Activated T-helper 1 cell treated with anti-CD3 and anti-CD28 coated beads, Interleukin-2, amount 50 U/mL, for 16 hours (primary cell): Measurements from ENCODE around the gene CLCN2.

ENCODE experiments used
- DNase-seq, 2 donors: peaks; one replicate each; pipeline ENCODE4 v3.0.0-alpha.2; 2020; ENCODE audit warnings: low read depth in 1 of 2, low spot score in 1 of 2

The CLCN2 gene

DNA sequence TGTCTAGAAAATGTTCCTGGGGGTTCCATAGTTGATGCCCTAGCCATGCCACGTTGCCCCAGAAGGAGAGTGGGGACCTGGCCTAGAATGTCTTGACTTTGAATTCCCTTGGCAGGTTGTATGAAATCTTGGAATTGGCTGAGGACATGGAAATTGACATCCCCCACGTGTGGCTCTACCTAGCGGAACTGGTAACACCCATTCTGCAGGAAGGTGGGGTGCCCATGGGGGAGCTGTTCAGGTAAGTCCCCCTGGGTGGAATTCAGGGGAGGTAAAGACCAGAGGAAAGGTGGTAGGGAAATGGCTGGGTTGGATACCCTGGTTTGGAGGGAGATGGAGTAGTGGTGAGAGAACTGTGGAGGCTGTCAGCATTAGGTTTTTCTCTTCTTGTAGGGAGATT is 32.9 kb downstream of the CLCN2 start:
- no peak for DNase-seq

- no peak for DNase-seq
These were observed 34.2 kb downstream of the CLCN2 start for GRCh38 chr3:184327171-184327570.

GRCh38 chr3:184325715-184326369 is 35.6 kb downstream of the CLCN2 start:
- no peak for DNase-seq

- DNase-seq = no peak
These were observed 36.1 kb downstream of the CLCN2 start for GRCh38 chr3:184325269-184325668.

- DNase-seq = no peak
These were observed 37.7 kb downstream of the CLCN2 start for GRCh38 chr3:184323696-184324095.

DNA sequence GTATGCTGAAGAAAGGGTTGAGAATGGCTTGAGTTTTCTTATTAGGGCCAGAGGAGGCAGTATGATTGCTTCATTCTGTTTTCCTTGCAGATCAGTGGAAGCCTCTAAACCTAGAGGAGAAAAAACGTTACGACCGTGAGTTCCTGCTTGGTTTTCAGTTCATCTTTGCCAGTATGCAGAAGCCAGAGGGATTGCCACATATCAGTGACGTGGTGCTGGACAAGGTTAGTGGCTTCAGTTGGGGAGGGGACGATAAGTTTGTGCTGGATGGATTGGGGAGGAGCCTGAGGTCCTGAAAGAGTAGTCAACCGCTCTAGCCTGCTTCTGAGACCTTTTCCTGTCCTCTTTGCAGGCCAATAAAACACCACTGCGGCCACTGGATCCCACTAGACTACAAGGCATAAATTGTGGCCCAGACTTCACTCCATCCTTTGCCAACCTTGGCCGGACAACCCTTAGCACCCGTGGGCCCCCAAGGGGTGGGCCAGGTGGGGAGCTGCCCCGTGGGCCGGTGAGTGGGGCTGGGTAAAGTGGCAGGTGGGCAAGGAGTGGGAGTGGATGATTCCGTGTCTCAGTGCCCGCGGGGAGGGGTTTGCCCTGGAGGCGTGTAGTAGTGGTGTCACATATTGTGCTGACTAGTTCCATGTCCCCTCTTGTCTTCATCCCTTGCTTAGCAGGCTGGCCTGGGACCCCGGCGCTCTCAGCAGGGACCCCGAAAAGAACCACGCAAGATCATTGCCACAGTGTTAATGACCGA is 38.5 kb downstream of the CLCN2 start:
- no peak for DNase-seq

DNA sequence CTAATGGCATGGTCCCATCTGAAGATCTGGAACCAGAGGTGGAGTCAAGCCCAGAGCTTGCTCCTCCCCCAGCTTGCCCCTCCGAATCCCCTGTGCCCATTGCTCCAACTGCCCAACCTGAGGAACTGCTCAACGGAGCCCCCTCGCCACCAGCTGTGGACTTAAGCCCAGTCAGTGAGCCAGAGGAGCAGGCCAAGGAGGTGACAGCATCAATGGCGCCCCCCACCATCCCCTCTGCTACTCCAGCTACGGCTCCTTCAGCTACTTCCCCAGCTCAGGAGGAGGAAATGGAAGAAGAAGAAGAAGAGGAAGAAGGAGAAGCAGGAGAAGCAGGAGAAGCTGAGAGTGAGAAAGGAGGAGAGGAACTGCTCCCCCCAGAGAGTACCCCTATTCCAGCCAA is 39.7 kb downstream of the CLCN2 start:
- no peak for DNase-seq

GRCh38 chr3:184320104-184320445 is 41.3 kb downstream of the CLCN2 start:
- DNase-seq = no peak

DNA sequence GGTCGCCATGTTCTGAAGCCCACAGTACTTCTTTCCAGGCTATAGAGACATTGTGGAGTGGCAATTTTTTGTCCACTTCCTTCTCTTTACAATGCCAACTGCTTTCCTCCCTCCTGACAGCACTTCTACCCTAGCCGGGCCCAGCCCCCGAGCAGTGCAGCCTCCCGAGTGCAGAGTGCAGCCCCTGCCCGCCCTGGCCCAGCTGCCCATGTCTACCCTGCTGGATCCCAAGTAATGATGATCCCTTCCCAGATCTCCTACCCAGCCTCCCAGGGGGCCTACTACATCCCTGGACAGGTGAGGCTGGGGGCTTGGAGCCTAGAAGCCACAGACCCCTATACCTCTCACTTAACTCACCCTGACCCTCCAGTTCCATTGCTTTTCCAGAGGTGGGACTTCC is 44.2 kb downstream of the CLCN2 start:
- DNase-seq = no peak

DNA sequence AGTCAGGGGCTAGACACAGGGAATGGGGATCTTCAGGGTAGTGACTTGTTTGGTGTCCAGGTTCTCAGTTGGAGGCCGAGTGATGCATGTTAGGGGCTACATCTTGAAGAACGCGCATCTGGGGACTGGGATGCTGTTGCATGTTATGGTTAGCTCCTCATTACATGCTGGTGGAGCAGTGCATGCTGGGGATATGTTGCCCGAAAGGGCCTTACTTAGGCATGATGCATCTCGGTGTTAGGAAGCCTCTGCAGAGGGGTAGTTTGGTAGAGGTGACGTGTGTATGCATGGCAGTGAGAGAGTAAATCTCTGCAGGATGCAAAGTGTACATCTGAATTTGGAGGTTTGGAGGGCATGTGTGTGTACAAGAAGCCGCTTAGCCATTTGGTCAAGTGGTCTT is 44.6 kb downstream of the CLCN2 start:
- DNase-seq = no peak

GRCh38 chr3:184315871-184316661 is 45.3 kb downstream of the CLCN2 start:
- no peak for DNase-seq

DNA sequence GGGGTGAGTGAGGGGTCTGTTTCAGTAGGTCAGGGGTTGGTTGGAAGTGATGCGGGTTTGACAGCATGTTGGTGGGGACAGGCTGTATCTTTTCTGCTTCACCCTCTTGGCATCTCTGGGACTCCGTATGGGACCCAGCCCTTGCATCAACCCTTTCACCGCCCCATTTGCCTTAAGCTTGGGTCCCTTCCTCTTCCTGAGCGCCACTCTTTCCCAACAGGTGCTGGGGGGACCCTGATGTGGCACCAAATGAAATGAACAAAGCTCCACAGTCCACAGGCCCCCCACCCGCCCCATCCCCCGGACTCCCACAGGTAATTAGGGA is 45.9 kb downstream of the CLCN2 start:
- no peak for DNase-seq

- DNase-seq = peak; percentile 33 to 64
These were observed 46.5 kb downstream of the CLCN2 start for GRCh38 chr3:184314700-184315542.

DNA sequence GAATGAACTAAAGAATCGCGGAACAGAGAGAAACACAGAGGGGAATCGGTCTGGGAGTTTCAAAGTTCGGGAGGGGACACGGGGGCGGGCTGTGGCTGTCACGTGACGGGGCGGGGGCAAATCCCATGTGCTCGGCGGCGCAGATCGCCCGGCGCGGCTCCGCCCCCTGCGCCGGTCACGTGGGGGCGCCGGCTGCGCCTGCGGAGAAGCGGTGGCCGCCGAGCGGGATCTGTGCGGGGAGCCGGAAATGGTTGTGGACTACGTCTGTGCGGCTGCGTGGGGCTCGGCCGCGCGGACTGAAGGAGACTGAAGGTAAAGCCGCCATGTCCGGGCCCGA is 47.1 kb downstream of the CLCN2 start, which contains the start of gene EIF4G1:
EIF4G1 (plus strand) TSS at position 244 of the 337 bp plus-strand sequence. CDS start 1,191 bp downstream, outside the sequence.
- peak; percentile 83 to 89 for DNase-seq

DNA sequence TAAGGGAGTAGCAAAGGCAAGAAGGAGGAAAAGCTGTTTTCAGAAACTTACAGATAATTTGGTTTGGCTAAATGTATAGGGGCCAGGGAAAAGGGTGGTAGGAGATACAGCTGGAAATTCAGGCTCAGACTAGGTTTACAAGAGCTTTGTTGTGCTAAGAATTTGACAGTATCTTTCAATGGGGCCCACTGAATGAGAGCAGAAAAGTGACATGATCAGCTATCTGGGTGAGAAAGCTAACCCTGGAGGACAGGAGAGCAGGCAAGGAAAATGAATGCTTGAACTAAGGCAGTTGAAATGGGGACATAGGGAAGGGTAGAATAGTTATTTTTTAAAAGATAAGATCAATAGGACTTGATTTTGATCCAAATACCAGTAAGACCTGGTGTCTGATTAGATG is 49.8 kb downstream of the CLCN2 start:
- no peak for DNase-seq

DNA sequence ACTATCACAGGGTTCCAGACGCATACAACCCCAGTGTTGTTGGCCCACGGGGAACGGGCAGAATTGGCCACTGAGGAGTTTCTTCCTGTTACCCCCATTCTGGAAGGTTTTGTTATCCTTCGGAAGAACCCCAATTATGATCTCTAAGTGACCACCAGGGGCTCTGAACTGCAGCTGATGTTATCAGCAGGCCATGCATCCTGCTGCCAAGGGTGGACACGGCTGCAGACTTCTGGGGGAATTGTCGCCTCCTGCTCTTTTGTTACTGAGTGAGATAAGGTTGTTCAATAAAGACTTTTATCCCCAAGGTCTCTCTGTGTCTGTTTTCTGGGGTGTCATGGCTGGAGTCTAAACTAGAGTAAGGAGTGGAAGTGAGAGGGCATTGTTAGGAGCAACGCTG is 52.7 kb downstream of the CLCN2 start:
- DNase-seq = no peak

DNA sequence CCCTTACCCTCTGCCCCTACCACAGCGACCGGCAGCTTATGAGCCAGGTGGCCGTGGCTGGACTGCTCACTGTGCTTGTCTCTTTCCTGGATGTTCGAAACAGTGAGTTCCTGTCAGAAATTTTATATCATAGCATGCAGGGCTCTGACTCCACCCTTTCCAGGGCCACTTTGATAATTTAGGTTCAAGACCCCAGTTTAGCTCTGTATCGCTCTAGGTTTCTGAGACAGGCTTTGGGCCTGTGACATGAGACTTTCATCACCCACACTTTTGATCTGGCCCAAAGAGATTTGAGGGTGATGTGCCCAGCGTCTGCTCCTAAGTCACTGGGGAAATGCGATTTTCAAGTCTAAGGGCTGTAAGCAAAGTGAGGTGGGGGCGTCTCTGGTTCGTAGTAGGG is 53.5 kb downstream of the CLCN2 start:
- no peak for DNase-seq

DNA sequence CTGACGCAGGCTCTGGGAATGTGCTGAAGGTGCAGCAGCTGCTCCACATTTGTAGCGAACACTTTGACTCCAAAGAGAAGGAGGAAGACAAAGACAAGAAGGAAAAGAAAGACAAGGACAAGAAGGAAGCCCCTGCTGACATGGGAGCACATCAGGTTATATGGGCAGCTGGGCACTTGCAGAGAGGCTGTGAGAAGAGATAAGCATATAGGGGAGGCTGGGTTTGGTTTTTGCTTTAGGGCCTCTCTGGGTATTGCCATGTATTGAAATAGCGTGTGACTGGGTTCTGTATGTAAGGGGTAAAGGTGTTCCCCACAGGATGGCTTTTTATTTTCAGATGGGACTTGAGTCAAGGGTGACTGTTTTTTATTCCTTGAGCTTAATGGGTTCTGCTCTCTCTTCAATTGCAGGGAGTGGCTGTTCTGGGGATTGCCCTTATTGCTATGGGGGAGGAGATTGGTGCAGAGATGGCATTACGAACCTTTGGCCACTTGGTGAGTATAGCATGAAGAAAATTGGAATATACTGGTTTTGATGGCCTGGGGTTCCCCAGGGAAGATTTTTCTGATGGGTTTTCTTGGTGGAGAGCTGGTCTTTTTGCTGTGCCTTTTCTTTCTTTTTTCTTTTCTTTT is 54.9 kb downstream of the CLCN2 start:
- DNase-seq = no peak

DNA sequence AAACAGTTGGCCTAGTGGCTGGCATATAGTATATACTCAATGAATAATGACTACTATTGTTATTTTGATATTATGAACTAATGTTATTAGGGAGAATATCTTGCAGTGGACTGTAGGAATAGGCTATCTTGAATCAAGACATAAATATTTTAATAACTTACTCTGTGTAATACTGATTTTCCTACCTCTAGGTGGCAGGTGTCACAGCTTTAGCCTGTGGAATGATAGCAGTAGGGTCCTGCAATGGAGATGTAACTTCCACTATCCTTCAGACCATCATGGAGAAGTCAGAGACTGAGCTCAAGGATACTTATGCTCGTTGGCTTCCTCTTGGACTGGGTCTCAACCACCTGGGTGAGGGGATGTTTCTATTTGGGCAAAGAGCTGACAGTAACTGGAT is 55.8 kb downstream of the CLCN2 start:
- DNase-seq = no peak

DNA sequence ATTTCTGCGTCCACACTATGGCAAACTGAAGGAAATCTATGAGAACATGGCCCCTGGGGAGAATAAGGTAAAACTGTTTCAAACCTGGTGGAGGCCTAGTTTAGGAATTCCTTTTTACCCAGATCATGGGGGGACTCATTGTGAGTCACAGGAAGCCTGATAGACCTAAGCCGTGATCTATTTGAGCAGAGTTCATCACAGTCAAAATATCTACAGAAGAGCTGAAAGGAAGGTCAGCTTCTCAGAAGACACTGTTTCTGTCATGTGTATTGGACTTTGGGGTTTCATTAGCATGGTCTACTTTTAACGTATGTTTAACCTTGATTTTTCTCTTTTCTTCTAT is 61.1 kb downstream of the CLCN2 start:
- no peak for DNase-seq
